HG02588 (cell line): Measurements from ENCODE around the gene AGAP3.

Experiments used
- ATAC-seq: cut with Tn5 transposase; IDR thresholded peaks from one replicate; pipeline ENCODE4 v1.9.1; 2021; ENCODE audit warnings: mild to moderate bottlenecking, moderate library complexity; ENCODE audit not compliant: unreplicated experiment

The AGAP3 gene

DNA sequence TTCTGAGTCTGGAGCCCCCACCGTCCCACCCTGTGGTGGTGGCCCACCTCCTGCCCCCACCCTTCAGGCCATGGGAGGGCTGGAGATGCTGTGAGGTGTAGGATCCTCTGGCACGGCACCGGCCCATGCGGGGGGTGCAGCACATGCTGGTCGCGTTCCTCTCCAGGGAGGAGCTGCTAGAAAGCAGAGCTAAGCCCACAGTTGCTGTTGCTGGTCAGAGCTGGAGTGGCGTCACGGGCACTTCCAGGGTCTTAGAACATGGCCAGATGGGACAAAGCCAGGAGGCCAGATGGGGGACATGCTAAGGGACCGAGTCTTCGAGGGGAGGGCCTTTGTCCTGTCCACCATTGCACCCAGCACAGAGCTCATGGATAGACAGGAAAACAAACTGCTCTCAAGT, 21.6 kb downstream of the AGAP3 start:
- no peak for ATAC-seq

GRCh38 chr7:151109094-151110048, 23.1 kb downstream of the AGAP3 start:
- ATAC-seq: no peak

DNA sequence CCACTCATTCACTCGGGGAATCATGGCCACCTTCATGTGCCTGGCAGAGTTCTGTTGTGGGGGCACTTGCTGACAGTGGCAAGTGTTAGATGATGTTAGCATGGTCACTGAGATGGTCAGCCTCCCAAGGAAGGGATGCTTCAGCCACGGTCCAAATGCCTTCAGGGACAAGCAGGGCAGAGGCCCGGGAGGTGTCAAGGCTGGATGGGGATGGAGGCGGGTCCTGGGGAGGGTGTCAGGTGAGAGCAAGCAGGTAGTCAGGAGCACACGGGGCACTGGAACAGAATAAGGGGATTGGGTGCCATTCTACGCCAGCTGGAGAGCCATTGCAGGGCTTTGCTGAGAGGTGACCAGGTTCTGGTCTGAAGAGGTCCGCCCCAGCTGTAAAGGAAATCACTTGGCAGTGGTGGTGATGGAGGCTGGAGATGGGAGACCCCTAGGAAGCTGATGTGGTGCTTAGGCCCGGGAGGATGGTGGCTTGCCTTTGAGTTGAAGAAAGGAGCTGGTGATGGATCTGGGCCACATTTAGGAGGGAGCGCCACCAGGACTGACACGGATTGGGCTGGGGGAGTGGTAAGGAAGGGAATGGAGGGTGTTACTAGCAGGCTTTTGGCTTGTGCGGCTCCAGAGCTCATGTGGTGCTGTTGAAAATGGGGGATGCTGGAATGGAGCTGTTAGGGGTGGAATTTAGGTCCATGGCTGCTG, 24.1 kb downstream of the AGAP3 start:
- ATAC-seq: no peak

DNA sequence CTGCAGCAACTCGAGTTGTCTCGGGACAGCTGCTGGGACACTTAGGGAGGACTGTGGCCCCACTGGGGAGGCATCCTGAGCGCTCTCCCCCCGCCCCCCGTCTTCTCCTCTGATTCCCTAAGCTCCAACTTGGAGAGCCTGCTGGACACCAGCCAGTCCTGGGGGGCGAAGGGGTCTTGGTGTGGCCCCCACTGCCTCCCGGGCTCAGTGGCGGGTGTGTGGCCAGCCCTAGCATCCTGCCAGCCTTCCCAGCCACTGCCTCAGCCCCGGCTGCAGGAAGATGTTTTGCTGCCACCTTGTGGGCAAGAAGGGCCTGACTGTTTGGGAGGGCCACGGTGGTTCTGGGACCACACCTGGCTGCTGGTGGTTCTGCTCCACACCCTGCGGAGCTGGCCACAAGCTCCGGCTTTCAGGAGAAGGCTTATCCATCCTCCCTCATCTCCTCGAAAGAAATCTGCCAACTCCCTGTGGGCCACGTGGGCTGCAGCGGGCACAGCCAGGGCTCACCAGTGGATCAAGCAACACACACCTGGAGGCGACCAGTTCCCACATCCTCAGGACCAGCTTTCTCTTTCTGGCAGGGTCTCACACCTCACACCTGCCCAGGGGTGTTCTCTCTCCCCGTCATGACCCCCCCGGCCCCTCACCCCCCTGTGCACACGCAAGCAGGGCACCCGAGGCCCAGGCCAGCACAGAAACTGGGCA, 24.8 kb downstream of the AGAP3 start:
- ATAC-seq: peak; percentile 76

DNA sequence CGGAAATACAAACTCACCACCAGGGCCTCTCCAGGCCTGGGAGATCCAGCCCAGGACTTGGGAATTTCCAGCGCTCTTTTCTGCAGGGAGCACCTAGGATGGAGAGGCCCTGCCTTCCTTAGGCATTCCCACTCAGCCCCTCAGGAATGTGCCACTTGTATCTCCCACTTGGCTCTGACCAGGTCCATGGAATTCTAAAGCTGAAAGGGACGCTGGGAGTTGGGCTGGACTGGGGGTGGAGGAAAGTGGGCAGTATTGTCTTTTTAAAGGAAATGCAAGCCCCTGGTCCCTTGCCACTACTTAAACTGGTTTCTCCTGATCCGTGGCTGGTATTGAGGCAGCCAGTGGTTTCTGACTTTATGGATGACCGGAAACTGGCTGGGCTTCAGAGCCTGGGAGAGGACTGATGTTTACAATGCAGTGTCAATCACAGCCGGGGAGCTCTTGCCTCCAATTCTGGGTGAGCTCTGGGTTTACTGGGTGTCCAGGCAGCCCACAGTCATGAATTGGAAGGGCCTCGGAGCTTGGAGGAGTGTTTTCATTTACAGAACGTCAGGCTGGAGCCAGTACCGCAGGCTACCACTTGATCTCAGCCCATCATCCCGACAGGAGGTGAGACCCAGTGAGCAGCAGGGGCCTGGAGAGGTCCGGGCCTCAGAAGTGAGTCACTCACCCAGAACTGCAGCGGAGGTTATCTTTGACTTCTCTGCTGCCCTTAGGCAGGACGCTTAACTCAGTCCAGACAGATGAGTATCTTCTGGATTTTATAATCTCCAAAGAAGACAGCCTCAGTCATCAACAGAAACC, 27.3 kb downstream of the AGAP3 start:
- no peak for ATAC-seq

GRCh38 chr7:151114151-151115090, 28.1 kb downstream of the AGAP3 start:
- no peak for ATAC-seq

- no peak for ATAC-seq
Observed at GRCh38 chr7:151115121-151115835, 29.0 kb downstream of the AGAP3 start.

DNA sequence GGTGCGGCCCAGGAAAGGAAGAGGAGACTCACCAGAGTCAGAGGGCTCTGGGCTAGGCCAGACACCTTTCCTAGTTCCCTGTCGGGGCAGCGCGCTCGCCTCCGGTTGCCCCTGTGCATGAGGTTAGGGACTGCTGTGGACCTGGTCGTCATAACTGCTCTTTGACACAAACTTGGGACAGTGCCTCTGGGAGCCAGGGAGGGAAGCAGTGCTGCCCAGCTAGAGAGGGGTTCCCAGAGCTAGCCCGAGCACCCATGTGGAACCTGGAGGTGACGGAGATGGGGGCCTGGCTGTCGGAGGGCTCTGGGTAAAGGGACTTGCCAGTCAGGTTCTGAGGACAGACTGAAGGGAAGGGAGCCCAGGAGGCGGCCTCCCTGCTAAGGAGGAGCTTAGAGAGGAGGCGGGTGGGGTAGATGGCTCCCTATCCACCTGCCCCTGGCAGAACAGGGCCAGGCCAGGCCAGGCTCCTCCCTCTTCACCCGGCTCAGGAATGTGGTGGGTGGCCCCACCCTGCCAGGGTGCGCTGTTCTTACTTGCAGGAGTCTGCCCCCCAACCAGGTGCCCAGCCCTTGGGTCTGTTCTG, 29.7 kb downstream of the AGAP3 start:
- no peak for ATAC-seq

- ATAC-seq: no peak
Observed at GRCh38 chr7:151116603-151117440, 30.5 kb downstream of the AGAP3 start.

DNA sequence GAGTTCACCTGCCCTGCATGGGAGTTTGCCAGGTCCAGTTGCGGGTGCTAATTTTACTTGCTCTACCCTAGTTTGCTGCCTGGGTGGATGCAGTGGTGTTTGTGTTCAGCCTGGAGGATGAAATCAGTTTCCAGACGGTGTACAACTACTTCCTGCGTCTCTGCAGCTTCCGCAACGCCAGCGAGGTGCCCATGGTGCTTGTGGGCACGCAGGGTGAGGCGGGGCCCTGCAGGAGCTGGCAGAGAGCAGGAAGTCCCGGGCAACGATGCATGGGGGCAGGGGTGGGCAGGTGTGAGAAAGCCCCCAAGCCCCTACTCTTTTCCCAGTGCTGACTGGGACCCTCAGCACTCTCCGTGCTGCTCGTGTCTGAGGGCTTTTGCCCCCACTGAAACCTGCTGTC, 31.3 kb downstream of the AGAP3 start:
- ATAC-seq: no peak

GRCh38 chr7:151118108-151119054, 32.1 kb downstream of the AGAP3 start:
- no peak for ATAC-seq

DNA sequence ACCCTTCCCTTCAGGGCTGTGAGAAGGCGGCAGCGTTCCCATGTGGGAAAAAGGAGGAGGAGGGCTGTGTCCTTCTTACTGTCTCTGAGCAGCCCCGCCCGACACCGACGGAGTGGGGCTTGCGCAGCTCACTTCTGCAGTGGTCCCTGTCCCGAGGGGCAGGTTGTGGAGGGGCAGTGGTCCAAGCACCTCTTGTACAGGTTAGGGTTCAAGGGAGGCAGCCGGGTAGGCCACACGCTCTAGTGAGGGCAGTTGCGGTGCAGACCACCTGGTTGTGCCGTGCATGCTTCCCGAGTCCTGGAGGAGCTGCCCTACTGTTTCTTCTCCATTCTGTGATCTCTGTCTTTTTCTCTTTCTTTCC, 32.8 kb downstream of the AGAP3 start:
- ATAC-seq: no peak

DNA sequence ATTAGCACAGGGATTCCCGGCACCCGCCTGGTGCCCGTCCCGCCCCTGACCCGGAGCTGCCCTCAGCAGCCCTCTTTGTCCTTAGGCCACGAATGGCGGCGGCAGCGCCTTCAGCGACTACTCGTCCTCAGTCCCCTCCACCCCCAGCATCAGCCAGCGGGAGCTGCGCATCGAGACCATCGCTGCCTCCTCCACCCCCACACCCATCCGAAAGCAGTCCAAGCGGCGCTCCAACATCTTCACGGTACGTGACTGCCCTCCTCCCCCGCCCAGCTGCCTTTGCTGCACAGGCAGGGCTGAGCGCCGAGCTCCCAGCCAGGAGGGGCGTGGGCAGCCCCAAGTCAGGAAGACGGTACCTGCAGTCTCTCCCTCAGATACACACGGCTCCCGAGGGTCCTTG, 33.6 kb downstream of the AGAP3 start:
- no peak for ATAC-seq

DNA sequence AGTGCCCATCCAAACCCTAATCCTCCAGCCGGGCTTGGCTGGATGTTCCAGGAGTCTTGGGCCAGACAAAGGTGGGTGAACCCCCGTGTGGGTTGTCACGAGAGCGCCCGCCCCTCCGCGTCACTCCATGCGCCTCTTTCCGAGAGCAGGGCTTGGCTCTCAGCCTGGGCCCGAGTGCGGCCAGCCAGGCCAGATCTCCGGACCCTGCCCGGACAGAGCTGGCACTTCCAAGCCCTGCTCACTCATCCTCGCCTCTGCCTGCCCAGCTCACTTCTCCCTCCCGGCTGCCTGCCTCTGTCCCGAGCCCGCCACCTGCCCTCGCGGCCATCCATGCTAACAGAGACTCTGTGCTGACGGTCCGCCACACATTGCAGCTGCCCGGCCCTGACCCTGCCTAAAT, 34.6 kb downstream of the AGAP3 start:
- no peak for ATAC-seq

DNA sequence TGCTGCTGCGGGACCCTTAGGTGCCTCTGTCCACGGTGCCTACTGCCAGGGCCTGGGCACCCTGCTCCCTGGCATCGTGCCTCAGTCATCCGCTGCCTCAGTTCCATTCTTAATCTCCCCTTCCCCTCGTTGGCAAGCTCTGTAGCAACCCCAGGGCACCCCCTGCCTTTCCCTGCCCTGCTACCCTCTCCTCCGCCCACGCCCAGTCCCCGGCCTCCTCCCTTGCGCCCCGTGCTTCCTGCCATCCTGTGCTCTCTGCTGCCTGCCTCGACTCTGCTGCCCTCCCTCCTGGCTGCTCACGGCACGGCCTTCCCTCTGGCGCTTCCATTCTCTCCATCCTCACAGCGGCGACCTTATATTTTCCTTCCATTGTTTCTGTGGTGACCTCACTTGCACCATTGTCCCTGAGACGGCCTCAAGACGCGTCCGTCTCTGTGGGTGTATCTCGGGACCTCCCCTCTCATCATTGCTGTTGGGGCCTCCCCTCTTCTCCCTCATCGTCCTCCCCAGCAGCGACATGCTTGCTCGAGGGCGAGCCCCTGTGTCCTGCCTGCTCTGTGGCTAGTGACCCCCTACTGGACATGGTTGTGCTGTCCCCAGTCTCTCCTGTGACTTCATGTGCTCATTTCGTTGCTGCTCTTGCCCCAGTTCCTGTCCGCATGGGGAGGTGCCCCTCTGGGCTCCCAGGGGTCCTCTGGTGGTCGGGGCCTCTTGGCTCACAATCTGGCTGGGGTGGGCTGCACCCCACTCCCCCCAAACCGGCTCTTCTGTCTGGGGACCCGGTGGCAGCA, 35.3 kb downstream of the AGAP3 start:
- ATAC-seq: no peak

GRCh38 chr7:151122276-151122675, 36.0 kb downstream of the AGAP3 start:
- no peak for ATAC-seq
